COLO668 (cell line): Measurements from ENCODE around the gene SCN2A.
"Not testable (repeated sequence)": the region's sequence is repeated elsewhere in the genome, so short reads cannot be mapped to it uniquely, and the experiment has no call there.

ENCODE experiments used
- DNase-seq: peaks from one replicate; lab custom pipeline; 2025; ENCODE audit not compliant: unreplicated experiment; lab: John Stamatoyannopoulos, UW

Gene SCN2A

GRCh38 chr2:165251366-165251765 lies 12.2 kb downstream of the SCN2A start:
- DNase-seq = no peak

GRCh38 chr2:165253178-165253577 lies 14.0 kb downstream of the SCN2A start:
- no peak for DNase-seq

DNA sequence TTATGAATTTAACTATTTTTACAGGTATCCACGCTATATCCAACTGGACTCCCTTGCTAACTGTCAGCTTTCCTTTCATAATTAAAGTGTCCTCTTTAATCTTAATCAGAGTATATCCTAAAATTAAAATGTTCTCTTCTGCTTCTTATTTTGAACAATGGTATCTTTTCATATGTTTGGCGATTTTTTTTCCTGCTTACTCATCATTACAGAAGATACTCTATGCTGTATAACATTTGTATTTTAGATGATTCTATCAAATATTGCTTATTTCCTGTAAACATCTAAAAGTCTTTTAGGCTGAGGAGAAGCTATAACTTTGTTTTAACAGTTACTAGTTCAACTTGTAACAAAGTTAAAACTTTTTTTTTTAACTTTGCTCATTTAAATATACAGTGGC lies 17.4 kb downstream of the SCN2A start:
- no peak for DNase-seq

DNA sequence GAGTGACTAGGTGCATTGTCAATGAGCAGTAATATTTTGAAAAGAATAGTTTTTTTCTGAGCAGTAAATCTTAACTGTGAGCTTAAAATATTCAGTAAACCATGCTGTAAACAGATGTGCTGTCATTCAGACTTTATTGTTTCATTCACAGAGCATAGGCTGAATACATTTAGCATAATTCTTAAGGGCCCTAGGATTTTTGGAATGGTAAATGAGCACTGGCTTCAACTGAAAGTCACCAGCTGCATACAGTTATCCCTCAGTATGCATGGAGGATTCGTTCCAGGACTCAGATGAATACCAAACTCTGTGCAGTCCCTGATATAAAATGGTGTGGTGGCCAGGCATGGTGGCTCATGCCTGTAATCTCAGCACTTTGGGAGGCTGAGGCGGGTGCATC lies 21.1 kb downstream of the SCN2A start:
- not testable (repeated sequence) for DNase-seq

- no peak for DNase-seq
Measured at GRCh38 chr2:165268754-165269153, 29.5 kb downstream of the SCN2A start.

GRCh38 chr2:165273176-165273575 lies 34.0 kb downstream of the SCN2A start:
- DNase-seq = no peak

GRCh38 chr2:165274698-165275097 lies 35.5 kb downstream of the SCN2A start:
- no peak for DNase-seq

- no peak for DNase-seq
Measured at GRCh38 chr2:165275932-165276331, 36.7 kb downstream of the SCN2A start.

GRCh38 chr2:165277295-165277694 lies 38.1 kb downstream of the SCN2A start:
- DNase-seq = no peak

DNA sequence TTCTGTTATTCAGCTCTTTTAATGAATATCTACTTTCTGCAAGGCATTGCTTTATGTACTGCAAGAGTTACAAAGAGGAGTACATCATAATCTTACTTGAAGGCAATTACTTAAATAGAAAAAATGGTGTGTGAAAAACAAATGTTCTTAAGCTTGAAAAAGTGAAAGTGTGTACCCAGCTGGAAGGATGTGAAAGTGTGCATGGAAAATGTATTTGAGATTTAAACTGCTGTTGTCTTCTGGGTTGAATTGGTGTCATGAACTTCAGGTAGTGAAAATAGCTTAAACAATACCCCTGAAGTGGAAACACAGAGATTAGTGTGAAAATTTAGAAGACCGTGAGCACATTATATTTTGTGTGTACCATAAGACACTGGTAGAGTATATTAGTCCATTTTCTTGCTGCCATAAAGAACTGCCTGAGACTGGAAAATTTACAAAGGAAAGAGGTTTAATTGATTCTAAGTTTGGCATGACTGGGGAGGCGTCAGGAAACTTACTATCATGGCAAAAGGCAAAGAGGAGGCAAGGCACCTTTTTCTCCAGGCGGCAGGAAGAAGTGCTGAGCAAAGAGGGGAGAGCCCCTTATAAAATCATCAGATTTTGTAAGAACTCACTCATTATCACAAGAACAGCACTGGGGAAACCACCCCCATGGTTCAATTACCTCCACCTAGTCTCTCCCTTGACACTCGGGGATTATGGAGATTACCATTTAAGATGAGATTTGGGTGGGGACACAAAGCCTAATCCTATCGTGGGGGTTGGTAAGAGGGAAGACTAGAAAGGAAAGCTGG lies 38.8 kb downstream of the SCN2A start:
- no peak for DNase-seq

DNA sequence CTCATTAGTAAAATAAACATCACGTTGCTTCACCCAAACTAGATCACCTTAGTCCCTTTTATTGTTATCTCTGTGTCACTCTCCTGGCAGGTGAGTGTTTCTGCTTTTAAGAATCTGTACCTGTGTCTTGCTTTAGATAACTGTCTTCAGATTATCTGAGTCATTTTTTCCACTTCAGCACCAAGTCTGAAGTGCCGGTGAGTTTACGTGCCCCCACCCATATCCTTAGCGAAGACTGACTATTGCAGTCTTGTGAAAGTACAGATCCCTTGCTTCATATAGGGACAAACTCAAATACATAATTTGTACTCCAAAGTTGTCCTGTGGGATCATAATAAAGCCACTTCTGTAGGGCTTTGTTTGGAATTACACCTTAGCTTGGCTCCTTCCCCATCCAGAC lies 41.1 kb downstream of the SCN2A start:
- no peak for DNase-seq

- DNase-seq = no peak
Measured at GRCh38 chr2:165281387-165281786, 42.2 kb downstream of the SCN2A start.

GRCh38 chr2:165283342-165283741 lies 44.1 kb downstream of the SCN2A start:
- DNase-seq = no peak

DNA sequence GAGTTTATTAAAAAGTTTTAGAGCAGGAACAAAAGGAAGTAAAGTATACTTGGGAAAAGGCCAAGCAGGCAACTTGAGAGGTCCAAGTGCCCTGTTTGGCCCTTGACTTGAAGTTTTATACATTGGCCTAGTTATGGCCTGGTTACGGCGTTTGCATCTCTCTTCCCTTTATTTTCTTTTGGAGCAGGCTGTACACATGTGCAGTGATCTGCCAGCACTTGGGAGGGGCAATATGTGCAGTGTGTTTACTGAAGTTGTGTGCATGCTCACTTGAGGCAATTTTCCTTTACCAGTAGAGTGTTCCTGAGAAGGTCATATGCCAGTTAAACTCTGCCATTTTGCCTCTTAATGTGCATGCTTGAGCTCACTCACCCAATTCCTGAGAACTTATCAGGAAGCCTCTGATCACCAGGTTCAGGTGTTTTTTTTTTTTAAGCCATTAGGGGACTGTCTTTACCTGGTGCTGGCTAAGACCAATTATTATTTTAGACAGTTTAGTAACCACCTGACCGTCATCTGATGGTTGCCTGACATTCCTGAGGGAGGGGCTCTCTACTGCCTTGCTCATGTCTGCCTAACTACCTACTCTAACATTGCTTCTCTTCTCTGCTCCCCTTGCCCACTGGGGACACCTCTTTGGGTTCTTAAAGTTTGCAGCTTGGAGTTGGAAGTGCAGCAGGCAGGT lies 48.0 kb downstream of the SCN2A start:
- DNase-seq = no peak

DNA sequence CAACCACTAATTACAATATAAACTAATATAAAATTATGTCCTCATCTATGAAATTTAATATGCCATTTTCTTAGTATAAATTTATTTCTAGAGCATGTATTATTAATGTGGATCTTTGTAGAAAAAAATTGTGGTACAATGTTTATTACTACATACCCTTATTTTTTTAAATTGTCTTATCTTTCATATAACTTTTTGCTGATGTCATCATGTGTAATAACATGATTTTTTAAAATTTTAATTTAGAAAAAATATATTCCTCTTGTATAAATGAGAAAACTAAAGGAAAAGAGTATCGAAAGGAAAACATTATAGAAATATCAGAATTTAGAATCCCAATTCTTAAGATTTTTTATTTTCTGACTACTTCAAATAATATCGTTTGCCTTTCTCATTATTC lies 49.9 kb downstream of the SCN2A start:
- no peak for DNase-seq

DNA sequence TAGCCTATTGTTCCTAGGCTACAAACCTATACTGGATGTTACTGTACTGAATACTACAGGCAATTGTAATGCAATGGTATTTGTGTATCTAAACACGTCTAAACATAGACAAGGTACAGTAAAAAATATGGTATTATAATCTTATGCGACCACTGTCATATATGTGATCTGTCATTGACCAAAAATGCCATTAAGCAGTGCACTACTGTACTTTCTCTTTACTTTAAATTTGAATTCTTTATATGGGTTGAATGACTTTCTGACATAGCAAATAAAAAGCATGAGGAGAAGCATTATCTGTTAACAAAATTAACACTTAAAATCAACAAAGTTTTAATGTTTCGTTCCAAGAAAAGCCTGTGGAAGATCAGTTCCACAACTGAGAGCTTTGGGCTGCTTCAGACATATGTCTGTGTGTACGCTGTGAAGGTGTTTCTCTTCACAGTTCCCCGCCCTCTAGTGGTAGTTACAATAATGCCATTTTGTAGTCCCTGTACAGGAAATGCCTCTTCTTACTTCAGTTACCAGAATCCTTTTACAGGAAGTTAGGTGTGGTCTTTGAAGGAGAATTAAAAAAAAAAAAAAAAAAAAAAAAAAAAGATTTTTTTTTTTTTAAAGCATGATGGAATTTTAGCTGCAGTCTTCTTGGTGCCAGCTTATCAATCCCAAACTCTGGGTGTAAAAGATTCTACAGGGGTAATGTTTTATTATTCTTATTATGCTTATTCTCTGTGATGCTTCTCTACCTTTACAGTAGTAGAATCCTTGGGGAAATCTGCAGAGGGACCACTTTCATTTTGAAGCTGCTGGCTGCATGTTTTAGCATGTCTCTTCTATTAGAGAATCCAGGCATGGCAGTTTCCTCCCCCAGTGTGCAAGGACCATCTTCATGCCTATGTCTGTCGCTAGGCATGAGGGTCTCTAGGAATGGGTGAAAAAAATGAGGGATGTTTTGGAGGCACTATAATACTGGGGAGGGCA lies 54.5 kb downstream of the SCN2A start:
- peak; percentile 59 for DNase-seq

- no peak for DNase-seq
Measured at GRCh38 chr2:165294912-165295311, 55.7 kb downstream of the SCN2A start.

DNA sequence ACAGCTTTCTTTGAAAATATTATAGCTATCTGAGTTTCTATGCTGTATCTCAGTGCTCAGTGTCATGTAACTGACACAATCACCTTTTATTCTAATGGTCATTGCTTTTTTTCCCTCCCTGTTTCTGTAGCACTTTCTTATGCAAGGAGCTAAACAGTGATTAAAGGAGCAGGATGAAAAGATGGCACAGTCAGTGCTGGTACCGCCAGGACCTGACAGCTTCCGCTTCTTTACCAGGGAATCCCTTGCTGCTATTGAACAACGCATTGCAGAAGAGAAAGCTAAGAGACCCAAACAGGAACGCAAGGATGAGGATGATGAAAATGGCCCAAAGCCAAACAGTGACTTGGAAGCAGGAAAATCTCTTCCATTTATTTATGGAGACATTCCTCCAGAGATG lies 56.4 kb downstream of the SCN2A start:
- no peak for DNase-seq

- DNase-seq = no peak
Measured at GRCh38 chr2:165305391-165306096, 66.3 kb downstream of the SCN2A start.

DNA sequence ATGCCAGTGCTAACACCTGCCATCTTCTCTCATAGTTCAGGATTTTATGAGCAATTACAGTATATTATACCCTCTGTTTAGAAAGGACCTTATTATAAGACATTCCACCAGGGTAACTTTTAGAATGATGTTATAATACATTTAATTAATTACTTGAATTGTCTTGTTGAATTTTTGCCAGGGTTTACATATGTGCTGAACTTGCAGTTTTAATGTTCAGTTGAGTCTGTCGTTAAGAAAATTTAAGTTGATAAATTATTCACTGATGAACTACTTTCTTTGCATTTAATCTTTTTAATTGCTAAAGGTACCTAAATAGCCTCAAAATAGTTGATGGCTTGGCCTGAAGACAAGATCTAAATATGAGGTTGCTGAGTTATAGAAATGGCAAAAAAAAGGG lies 68.1 kb downstream of the SCN2A start:
- no peak for DNase-seq

- no peak for DNase-seq
Measured at GRCh38 chr2:165311949-165312348, 72.7 kb downstream of the SCN2A start.
